ENCODE results near the gene NAPA.

DNA sequence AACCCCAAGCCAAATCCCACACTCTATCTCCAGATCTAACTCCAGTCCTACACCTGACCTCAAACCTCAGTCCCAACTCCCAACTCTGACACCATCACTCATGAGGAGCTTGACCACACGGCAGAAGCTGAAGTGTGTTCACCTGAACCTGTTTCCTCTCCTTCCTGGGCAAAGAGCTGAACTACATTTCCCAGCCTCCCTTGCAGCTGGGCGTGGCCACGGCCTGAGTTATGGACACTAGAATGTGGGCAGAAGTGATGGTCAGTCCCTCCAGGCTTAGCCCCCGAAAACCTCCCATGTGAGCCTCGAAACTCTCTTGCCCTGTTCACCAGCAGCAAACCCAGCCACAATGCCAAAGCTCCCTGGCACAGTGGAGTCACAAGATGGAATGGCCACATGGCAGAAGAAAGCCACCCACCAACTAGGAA lies 76.1 kb downstream of the NAPA start:
- TF ChIP-seq, protein P1, sequence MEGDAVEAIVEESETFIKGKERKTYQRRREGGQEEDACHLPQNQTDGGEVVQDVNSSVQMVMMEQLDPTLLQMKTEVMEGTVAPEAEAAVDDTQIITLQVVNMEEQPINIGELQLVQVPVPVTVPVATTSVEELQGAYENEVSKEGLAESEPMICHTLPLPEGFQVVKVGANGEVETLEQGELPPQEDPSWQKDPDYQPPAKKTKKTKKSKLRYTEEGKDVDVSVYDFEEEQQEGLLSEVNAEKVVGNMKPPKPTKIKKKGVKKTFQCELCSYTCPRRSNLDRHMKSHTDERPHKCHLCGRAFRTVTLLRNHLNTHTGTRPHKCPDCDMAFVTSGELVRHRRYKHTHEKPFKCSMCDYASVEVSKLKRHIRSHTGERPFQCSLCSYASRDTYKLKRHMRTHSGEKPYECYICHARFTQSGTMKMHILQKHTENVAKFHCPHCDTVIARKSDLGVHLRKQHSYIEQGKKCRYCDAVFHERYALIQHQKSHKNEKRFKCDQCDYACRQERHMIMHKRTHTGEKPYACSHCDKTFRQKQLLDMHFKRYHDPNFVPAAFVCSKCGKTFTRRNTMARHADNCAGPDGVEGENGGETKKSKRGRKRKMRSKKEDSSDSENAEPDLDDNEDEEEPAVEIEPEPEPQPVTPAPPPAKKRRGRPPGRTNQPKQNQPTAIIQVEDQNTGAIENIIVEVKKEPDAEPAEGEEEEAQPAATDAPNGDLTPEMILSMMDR (IDR thresholded peaks at IDR 0.05): no peak
- no peak for TF ChIP-seq POLR2A (IDR thresholded peaks at IDR 0.05)

Measured in thyroid gland (tissue), 4 donors.